ENCODE measurements around the gene PSORS1C1. TPM values are rescaled to one million over a fixed set of nuclear protein-coding genes. Genes with fewer than 3 reads are reported as not detected.

The PSORS1C1 gene
- total RNA-seq, 1 donor from 2014 or later: 0.93 TPM

GRCh38 chr6:31074401-31074800 is 40.2 kb upstream of the PSORS1C1 start:
- intact Hi-C loops (cut with micrococcal nuclease): no loop called here
- TF ChIP-seq, protein P1, sequence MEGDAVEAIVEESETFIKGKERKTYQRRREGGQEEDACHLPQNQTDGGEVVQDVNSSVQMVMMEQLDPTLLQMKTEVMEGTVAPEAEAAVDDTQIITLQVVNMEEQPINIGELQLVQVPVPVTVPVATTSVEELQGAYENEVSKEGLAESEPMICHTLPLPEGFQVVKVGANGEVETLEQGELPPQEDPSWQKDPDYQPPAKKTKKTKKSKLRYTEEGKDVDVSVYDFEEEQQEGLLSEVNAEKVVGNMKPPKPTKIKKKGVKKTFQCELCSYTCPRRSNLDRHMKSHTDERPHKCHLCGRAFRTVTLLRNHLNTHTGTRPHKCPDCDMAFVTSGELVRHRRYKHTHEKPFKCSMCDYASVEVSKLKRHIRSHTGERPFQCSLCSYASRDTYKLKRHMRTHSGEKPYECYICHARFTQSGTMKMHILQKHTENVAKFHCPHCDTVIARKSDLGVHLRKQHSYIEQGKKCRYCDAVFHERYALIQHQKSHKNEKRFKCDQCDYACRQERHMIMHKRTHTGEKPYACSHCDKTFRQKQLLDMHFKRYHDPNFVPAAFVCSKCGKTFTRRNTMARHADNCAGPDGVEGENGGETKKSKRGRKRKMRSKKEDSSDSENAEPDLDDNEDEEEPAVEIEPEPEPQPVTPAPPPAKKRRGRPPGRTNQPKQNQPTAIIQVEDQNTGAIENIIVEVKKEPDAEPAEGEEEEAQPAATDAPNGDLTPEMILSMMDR (IDR thresholded peaks at IDR 0.05): no peak
- H3K4me3 Mint-ChIP-seq: no peak overlapping the region
- no peaks in the 10 kb centered on the region for H3K4me1 Mint-ChIP-seq
- ATAC-seq (ENCODE audit: low read depth) (no peak), DNase-seq (no peak)
- H3K27ac Mint-ChIP-seq: no peak overlapping the region
- H3K9me3 Mint-ChIP-seq: no peaks in the 10 kb centered on the region
- no peaks in the 10 kb centered on the region for H3K36me3 Mint-ChIP-seq (ENCODE audit: low read depth)
- H3K27me3 Mint-ChIP-seq: no peaks in the 10 kb centered on the region
- POLR2A ChIA-PET: no interaction called here
- CTCF ChIA-PET: no interaction called here

DNA sequence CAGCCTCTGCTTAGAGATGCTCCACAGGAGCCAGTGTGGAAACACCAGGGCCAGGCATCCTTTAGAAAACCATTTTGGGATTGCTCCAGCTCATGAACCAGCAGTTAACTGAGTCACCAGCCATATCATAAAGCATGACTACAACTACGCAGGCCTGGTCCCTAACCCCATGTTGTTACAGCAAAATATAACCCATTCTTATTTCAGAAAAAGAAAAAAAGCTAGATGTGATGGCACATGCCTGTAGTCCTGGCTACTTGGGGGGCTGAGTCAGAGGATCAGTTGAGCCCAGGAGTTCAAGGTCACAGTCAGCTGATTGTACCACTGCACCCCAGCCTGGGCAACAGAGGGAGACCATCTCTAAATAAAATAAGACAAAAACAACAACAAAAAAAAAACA is 39.1 kb upstream of the PSORS1C1 start:
- Mint-ChIP-seq H3K9me3 (no peaks in the 10 kb centered on the region), H3K4me1 (peaks cover 3% of the 10 kb centered on the region), H3K27me3 (peaks cover 3% of the 10 kb centered on the region), H3K27ac (no peak overlapping the region), H3K4me3 (no peak overlapping the region), H3K36me3 (ENCODE audit: low read depth) (no peaks in the 10 kb centered on the region)
- CTCF ChIA-PET: interaction anchor here (0.6 kb wide), 1 partner anchor 56 kb away, joined by 3 read pairs; no protein-coding TSS in a partner anchor
- DNase-seq: no peak
- TF ChIP-seq, protein P1 (IDR thresholded peaks at IDR 0.05): no peak
- POLR2A ChIA-PET: interaction anchor here (1.0 kb wide), 1 partner anchor 160 kb away, joined by 3 read pairs; no protein-coding TSS in a partner anchor
- no peak for ATAC-seq (ENCODE audit: low read depth)
- intact Hi-C loops (cut with micrococcal nuclease): no loop called here

GRCh38 chr6:31076611-31077010 is 38.0 kb upstream of the PSORS1C1 start:
- ChIA-PET CTCF (no interaction called here), POLR2A (interaction anchor here (1.0 kb wide), 1 partner anchor 161 kb away, joined by 3 read pairs; no protein-coding TSS in a partner anchor)
- Mint-ChIP-seq H3K4me3 (no peak overlapping the region), H3K4me1 (peaks cover 3% of the 10 kb centered on the region), H3K27ac (no peak overlapping the region), H3K9me3 (no peaks in the 10 kb centered on the region), H3K36me3 (ENCODE audit: low read depth) (no peaks in the 10 kb centered on the region), H3K27me3 (peaks cover 3% of the 10 kb centered on the region)
- intact Hi-C loops (cut with micrococcal nuclease): no loop called here
- no peak for DNase-seq
- no peak for ATAC-seq (ENCODE audit: low read depth)
- TF ChIP-seq, protein P1 (IDR thresholded peaks at IDR 0.05): no peak

DNA sequence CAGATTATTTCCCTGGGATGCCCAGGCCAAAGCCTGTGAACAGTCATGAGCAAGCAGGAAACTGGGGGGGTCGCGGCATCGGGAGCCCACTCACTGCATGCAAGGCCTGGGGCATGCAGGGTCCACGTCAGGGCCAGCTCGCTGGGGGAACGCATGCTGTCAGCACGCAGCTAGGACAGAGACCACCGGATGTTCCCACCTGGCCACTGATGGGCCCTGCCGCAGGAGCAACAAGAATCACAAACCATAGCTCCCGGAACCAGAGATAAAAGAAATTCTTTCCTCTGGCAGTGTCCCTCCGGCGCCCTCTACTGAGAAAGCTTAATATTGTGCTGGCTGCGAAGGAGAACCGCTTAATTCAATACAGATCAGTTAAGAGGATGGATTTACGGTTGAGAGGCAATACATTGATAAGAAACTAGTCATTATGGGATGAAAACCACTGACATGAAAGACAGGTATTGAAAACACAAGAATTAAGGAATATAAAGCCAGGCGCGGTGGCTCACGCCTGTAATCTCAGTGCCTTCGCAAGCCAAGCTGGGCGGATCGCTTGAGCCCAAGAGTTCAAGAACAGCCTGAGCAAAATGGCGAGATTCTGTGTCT is 34.8 kb upstream of the PSORS1C1 start:
- H3K9me3 Mint-ChIP-seq: no peaks in the 10 kb centered on the region
- peak overlapping the region; percentile 46 for H3K4me3 Mint-ChIP-seq

DNA sequence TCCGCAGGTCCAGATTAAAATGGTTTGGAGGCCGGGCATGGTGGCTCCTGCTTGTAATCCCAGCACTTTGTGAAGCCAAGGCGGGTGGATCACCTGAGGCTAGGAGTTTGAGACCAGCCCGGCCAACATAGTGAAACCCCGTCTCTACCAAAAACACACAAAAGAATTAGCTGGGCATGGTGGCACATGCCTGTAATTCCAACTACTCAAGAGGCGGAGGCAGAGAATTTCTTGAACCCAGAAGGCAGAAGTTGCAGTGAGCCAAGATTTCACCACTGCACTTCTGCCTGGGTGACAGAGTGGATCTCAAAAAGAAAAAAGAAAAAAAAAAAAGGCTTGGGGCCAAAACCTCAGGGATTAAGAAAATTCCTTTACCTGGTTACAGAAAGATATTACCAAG is 32.7 kb upstream of the PSORS1C1 start:
- intact Hi-C loops (cut with micrococcal nuclease): loop anchor here (10.0 kb wide), 2 partner anchors 537 to 627 kb away; no protein-coding TSS in a partner anchor
- ChIA-PET CTCF (interaction anchor here (1.2 to 1.8 kb wide), 4 partner anchors 12 to 253 kb away, joined by 3 to 5 read pairs (median 4); no protein-coding TSS in a partner anchor), POLR2A (no interaction called here)
- H3K9me3 Mint-ChIP-seq: no peaks in the 10 kb centered on the region
- no peaks in the 10 kb centered on the region for H3K36me3 Mint-ChIP-seq (ENCODE audit: low read depth)
- DNase-seq (no peak), ATAC-seq (ENCODE audit: low read depth) (no peak)
- H3K27me3 Mint-ChIP-seq: peaks cover 16% of the 10 kb centered on the region
- no peak overlapping the region for H3K4me3 Mint-ChIP-seq
- no peak overlapping the region for H3K27ac Mint-ChIP-seq
- TF ChIP-seq, protein P1 (IDR thresholded peaks at IDR 0.05): no peak
- peaks cover 3% of the 10 kb centered on the region for H3K4me1 Mint-ChIP-seq

More for the DNA sequence above, 34.8 kb upstream of the PSORS1C1 start:
- H3K36me3 Mint-ChIP-seq (ENCODE audit: low read depth): no peaks in the 10 kb centered on the region
- H3K27me3 Mint-ChIP-seq: peaks cover 5% of the 10 kb centered on the region
- H3K27ac Mint-ChIP-seq: no peak overlapping the region
- DNase-seq: peak; percentile 34
- intact Hi-C loops (cut with micrococcal nuclease): loop anchor here (1.0 to 10.0 kb wide), 4 partner anchors 164 to 625 kb away; no protein-coding TSS in a partner anchor
- H3K4me1 Mint-ChIP-seq: peaks cover 3% of the 10 kb centered on the region
- ChIA-PET CTCF (interaction anchor here (0.6 to 3.1 kb wide), 27 partner anchors 8 to 598 kb away, joined by 3 to 41 read pairs (median 5); partner anchors contain the start of genes DDR1, IER3 and VARS2), POLR2A (interaction anchor here (0.5 to 1.3 kb wide), 4 partner anchors 108 to 258 kb away, joined by 3 to 12 read pairs (median 8); partner anchors contain the start of gene VARS2)
- peak; percentile 84 for ATAC-seq (ENCODE audit: low read depth)
- TF ChIP-seq, protein P1 (IDR thresholded peaks at IDR 0.05): peak; percentile 82

Measured in activated B cell treated with CpG ODN at 0.5 μM for 24 hours (primary cell).